Gastrocnemius medialis (tissue), 4 donors: ENCODE results near the gene ARHGEF39. TPM values are rescaled to one million over a fixed set of nuclear protein-coding genes. Genes with fewer than 3 reads are reported as not detected.

Source experiments
- ATAC-seq, 2 donors: fragments of 150-250 bp; one replicate each; pipeline ENCODE4 v1.9.1; 2016
- DNase-seq, 2 donors: peaks; one replicate each; pipeline ENCODE4 v3.0.0-alpha.2; 2019
- H3K27ac ChIP-seq, 4 donors: fragments of 200-600 bp; sonication (generic); 1 replicate in 1 of 4; 2 replicates in 3 of 4; pipeline ENCODE4 v1.5.1; 2016 to 2018; ENCODE audit warnings: mild to moderate bottlenecking in 2 of 4, moderate library complexity in 1 of 4
- H3K27me3 ChIP-seq, 3 donors: fragments of 200-600 bp; sonication (generic) in 2 of 3; 1 replicate in 1 of 3; 2 replicates in 2 of 3; pipeline versions ENCODE4 v1.5.1 to v1.6.0; 2016 to 2019; ENCODE audit warnings: mild to moderate bottlenecking in 1 of 3, moderate library complexity in 1 of 3
- H3K36me3 ChIP-seq, 2 donors: fragments of 200-600 bp; sonication (generic) in 1 of 2; one replicate each; pipeline ENCODE4 v1.5.1; 2017 to 2018
- H3K4me1 ChIP-seq, 2 donors: fragments of 200-600 bp; sonication (generic) in 1 of 2; one replicate each; pipeline ENCODE4 v1.5.1; 2016 to 2017; ENCODE audit warnings: mild to moderate bottlenecking in 2 of 2
- H3K4me3 ChIP-seq, 4 donors: fragments of 200-600 bp; sonication (generic) in 3 of 4; 1 replicate in 1 of 4; 2 replicates in 3 of 4; pipeline ENCODE4 v1.5.1; 2016 to 2019; ENCODE audit warnings: mild to moderate bottlenecking in 2 of 4
- H3K9me3 ChIP-seq, 3 donors: fragments of 200-600 bp; sonication (generic) in 2 of 3; 1 replicate in 1 of 3; 2 replicates in 2 of 3; pipeline ENCODE4 v1.5.1; 2016 to 2019
- POLR2A ChIP-seq, 2 donors: fragments of 450-650 bp; IDR thresholded peaks; one replicate each; pipeline ENCODE4 v1.6.1; 2017; ENCODE audit warnings: antibody characterized with exemption in 2 of 2, mild to moderate bottlenecking in 2 of 2, moderate library complexity in 2 of 2
- in situ Hi-C, 4 donors: fragments of 200-750 bp; cut with MboI; loops; one replicate each; pipeline versions ENCODE4 v1.15.0 to v1.8.0; 2017; ENCODE audit warnings: low sequenced_read_pairs in 4 of 4
- intact Hi-C: fragments of 100-400 bp; cut with DNase I; formaldehyde crosslinking; loops from one replicate; pipeline ENCODE4 v1.15.1; 2023; ENCODE audit warnings: low total_unique reads
- total RNA-seq, 4 donors: library from RNA; depleted of rRNA; stranded (reverse); fragments of >200 nt; gene quantifications; one replicate each; pipeline versions ENCODE4 v1.1.0 to v1.2.3, GENCODE V29; 2016
- TF ChIP-seq, protein P1 (sequence below), 5 experiments: fragments of 450-650 bp in 3 of 5; fragments of 200-600 bp in 2 of 5; sonication (generic) in 2 of 5; IDR thresholded peaks in 4 of 5; conservative IDR thresholded peaks in 1 of 5; 1 replicate in 4 of 5; 2 replicates in 1 of 5; pipeline ENCODE4 v1.5.1; 2016 to 2019; ENCODE audit warnings: antibody characterized with exemption in 5 of 5, mild to moderate bottlenecking in 3 of 5, moderate library complexity in 3 of 5

ARHGEF39 gene
- total RNA-seq, 4 donors from 2014 or later: 0.07 to 0.10 TPM; not detected in 2

DNA sequence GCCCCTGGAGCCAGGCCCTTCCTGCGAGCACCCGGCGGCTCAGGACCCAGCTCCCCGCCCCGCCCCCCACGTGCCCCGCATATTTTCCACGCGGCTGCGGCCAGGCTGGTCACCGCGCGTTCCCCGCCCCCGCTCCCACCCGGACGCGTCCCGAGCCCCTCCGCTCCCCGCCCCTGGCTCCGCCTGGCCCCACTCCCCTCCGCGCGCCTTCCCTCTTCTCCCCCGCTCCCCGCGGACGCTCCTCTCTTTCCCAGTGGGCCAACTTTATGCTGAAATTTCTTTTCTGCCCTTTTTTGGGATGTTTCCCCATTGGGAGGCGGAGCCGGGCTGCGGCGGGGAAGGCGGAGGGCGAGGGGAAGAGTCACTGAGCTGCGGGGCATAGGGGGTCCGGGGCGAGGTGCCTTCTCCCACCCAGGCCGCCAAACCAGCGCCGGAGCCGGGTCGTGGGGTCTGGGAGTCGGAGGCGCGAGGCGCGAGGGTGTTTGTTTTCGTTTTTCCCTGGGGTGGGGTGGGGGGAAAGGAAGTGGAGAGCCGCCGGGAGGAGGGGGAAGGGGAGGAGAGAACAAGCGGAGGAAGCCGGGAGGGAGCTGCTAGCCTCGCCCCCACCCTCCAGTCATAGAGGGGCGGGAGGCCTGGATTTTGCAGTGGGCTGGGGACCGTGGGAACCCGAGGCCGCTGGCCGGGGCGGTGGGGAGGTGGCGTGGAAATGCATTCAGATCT, 25.8 kb upstream of the ARHGEF39 start:
- in situ Hi-C loops: loop anchor here in 1 of 4 donors (10.0 kb wide), 1 partner anchor 46 kb away; no protein-coding TSS in a partner anchor
- intact Hi-C loops: loop anchor here (1.0 to 2.0 kb wide), 4 partner anchors 32 to 86 kb away; partner anchors contain the start of genes CCDC107, CREB3, RMRP and TLN1
- Histone ChIP-seq H3K27me3 (no peaks in the 10 kb centered on the region), H3K9me3 (no peaks in the 10 kb centered on the region), H3K4me3 (peak overlapping the region; percentile 77 to 96 (median 87)), H3K36me3 (peaks cover 0 to under 1% of the 10 kb centered on the region in 2 donors), H3K27ac (peak overlapping the region; percentile 97 to 99 (median 98)), H3K4me1 (peaks cover 34 to 36% of the 10 kb centered on the region in 2 donors)
- TF ChIP-seq, protein P1, sequence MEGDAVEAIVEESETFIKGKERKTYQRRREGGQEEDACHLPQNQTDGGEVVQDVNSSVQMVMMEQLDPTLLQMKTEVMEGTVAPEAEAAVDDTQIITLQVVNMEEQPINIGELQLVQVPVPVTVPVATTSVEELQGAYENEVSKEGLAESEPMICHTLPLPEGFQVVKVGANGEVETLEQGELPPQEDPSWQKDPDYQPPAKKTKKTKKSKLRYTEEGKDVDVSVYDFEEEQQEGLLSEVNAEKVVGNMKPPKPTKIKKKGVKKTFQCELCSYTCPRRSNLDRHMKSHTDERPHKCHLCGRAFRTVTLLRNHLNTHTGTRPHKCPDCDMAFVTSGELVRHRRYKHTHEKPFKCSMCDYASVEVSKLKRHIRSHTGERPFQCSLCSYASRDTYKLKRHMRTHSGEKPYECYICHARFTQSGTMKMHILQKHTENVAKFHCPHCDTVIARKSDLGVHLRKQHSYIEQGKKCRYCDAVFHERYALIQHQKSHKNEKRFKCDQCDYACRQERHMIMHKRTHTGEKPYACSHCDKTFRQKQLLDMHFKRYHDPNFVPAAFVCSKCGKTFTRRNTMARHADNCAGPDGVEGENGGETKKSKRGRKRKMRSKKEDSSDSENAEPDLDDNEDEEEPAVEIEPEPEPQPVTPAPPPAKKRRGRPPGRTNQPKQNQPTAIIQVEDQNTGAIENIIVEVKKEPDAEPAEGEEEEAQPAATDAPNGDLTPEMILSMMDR (IDR thresholded peaks at IDR 0.05 in 4 of 5, conservative IDR thresholded peaks at IDR 0.05 in 1 of 5): no peak
- TF ChIP-seq POLR2A (IDR thresholded peaks at IDR 0.05): peak; percentile 21 to 25
- DNase-seq: peak; percentile 56 to 75
- peak; percentile 21 to 32 for ATAC-seq

DNA sequence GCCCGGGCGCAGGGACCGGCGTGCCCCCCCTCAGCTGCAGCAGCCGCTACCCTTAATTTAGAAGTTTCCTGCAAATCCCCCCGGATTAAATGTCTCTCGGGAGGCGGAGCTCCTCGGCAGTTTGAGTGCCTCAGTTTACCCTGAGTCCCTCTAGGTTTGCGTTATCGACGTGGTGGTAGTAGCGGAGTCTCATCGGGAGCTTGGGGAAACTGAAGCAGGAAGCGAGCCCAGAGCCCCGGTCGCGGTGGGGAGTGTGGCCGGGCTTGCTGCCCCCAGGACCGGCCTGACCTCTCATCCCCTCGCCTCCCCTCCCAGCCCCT, 25.3 kb upstream of the ARHGEF39 start:
- in situ Hi-C loops (loop anchor here in 1 of 4 donors (10.0 kb wide), 1 partner anchor 45 kb away; no protein-coding TSS in a partner anchor), intact Hi-C loops (loop anchor here (1.0 to 2.0 kb wide), 3 partner anchors 32 to 86 kb away; partner anchors contain the start of genes CCDC107, CREB3, RMRP and TLN1)
- ATAC-seq (no peak), DNase-seq (peak in 1 of 2 donors; percentile 43)
- Histone ChIP-seq H3K36me3 (peaks cover 0 to 6% of the 10 kb centered on the region in 2 donors), H3K27ac (peak overlapping the region; percentile 97 to 99 (median 98)), H3K4me1 (peaks cover 40 to 41% of the 10 kb centered on the region in 2 donors), H3K27me3 (no peaks in the 10 kb centered on the region), H3K4me3 (peak overlapping the region; percentile 77 to 96 (median 87)), H3K9me3 (no peaks in the 10 kb centered on the region)
- no peak for TF ChIP-seq POLR2A (IDR thresholded peaks at IDR 0.05)
- TF ChIP-seq, protein P1 (IDR thresholded peaks at IDR 0.05 in 4 of 5, conservative IDR thresholded peaks at IDR 0.05 in 1 of 5): no peak

DNA sequence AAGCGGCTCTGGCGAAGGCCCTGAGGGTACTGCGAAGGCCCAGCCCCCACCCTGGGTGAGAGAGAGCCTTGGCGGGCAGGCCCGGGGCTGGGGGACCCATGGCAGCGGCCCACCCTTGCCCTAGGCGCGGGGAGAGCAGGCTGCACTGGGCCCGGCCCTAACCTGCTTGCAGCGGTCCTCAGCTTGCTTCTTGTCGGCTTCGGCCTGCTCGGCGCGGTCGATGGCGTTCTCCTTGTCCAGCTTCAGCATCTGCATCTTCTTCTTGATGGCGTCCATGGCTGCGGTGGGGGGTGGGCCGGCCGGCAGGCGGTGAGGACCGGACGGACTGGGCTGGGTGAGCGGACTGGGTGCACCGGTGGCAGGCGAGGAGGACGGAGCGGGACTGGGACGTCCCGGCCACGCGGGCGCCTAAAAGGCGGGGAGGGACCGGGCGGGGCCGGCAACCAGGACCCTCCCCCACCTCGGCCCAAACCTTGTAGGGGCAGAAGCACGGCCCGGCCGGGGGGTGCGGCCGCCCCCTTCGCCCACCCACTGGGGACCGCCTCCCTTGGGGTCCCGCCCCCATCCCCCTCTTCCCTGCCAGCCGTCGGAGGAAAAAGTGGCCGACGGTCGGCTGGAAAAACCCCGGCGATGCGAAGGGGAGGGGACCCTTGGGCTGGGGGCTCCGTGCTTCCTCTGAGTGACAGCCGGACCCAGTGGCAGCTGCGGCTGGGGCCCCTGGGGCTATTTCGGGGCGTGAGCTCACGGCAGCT, 24.7 kb upstream of the ARHGEF39 start, which contains the start of gene TPM2:
Gene TPM2, minus strand, starts transcription at position 384 of the 752 bp plus-strand sequence. Its CDS starts 108 bp downstream, at position 276.
- DNase-seq (peak; percentile 51 to 78), ATAC-seq (peak; percentile 30)
- no peaks in the 10 kb centered on the region for H3K9me3 ChIP-seq
- H3K27ac ChIP-seq: peak within 1 kb of the TSS; percentile 97 to 99 (median 98)
- H3K36me3 ChIP-seq: peaks cover 0 to 11% of the 10 kb centered on the region in 2 donors
- H3K4me1 ChIP-seq: peaks cover 40 to 45% of the 10 kb centered on the region in 2 donors
- TF ChIP-seq POLR2A (IDR thresholded peaks at IDR 0.05): peak; percentile 59 to 85
- TF ChIP-seq, protein P1 (IDR thresholded peaks at IDR 0.05 in 4 of 5, conservative IDR thresholded peaks at IDR 0.05 in 1 of 5): no peak
- H3K4me3 ChIP-seq: peak within 1 kb of the TSS; percentile 77 to 96 (median 87)
- intact Hi-C loops: loop anchor here (1.0 to 5.0 kb wide), 5 partner anchors 31 to 697 kb away; partner anchors contain the start of genes CCDC107, CREB3, RMRP and TLN1
- in situ Hi-C loops: loop anchor here in 1 of 4 donors (10.0 kb wide), 1 partner anchor 45 kb away; no protein-coding TSS in a partner anchor
- no peaks in the 10 kb centered on the region for H3K27me3 ChIP-seq
